Activated T-cell treated with anti-CD3 and anti-CD28 coated beads for 48 hours (primary cell): ENCODE results near the gene CNN2.

Source experiments
- DNase-seq: peaks from one replicate; pipeline ENCODE4 v3.0.0-alpha.2; 2020; ENCODE audit warnings: low read depth

Gene CNN2

DNA sequence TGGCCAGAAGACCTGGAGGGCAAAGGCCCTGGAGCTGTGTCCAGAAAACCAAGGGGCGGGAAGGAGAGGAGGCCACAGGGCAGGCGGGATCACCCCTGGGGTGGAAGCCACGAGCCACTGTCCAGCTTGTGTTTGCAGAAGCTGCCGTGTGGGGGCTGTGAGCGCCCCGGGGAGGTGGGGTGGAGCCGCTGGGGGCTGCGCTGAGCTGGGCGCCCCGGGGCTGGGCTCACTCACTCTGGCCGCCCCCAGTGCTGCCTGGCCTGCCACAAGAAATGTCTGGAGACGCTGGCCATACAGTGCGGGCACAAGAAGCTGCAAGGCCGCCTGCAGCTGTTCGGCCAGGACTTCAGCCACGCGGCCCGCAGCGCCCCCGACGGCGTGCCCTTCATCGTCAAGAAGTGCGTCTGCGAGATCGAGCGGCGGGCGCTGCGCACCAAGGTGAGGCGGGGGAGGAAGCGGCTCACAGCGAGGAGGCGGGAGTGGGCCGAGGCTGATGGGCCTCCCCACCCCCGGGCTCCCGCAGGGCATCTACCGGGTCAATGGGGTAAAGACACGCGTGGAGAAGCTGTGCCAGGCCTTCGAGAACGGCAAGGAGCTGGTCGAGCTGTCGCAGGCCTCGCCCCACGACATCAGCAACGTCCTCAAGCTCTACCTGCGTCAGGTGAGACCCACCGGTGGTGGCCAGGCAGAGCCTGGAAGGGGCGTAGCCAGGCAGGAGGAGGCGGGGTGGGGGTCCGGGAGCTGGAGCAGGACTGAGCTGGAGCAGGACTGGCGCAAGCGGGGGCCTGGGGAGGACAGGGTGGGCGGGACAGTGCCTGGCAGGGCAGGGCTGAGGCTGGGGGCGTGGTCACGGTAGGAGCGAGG, 55.1 kb downstream of the CNN2 start:
- no peak for DNase-seq

DNA sequence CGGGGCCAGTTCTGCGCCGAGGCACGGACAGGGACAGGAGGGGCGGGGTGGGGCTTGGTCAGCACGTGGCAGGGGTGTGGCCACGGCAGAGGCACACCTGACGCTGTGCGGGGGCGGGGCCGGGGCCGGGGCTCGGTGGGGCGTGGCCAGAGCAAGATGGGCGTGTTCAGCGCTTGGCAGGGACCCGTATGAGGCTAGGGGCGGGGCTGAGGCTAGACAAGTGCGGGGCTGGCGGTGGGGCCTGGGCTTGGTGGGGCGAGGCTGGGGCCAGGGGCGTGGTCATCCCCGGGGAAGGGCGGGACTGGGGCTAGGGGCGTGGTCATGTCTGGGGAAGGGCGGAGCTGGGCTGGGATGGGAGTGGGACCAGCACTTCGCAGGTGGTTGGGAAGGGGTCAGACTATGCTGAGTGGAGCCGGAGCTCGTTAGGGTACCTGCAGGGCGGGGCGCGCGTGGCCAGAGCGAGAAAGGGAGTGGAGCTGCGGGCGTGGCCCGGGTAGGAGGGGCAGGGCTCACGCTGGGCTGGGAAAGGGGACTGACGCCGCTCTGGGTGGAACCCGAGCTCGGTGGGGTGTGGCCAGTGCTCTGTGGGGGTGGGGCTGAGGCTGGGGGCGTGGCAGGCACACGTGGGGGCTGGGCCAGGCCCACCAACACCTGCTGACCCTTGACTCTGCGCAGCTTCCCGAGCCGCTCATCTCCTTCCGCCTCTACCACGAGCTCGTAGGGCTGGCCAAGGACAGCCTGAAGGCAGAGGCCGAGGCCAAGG, 55.9 kb downstream of the CNN2 start:
- peak; percentile 84 for DNase-seq

DNA sequence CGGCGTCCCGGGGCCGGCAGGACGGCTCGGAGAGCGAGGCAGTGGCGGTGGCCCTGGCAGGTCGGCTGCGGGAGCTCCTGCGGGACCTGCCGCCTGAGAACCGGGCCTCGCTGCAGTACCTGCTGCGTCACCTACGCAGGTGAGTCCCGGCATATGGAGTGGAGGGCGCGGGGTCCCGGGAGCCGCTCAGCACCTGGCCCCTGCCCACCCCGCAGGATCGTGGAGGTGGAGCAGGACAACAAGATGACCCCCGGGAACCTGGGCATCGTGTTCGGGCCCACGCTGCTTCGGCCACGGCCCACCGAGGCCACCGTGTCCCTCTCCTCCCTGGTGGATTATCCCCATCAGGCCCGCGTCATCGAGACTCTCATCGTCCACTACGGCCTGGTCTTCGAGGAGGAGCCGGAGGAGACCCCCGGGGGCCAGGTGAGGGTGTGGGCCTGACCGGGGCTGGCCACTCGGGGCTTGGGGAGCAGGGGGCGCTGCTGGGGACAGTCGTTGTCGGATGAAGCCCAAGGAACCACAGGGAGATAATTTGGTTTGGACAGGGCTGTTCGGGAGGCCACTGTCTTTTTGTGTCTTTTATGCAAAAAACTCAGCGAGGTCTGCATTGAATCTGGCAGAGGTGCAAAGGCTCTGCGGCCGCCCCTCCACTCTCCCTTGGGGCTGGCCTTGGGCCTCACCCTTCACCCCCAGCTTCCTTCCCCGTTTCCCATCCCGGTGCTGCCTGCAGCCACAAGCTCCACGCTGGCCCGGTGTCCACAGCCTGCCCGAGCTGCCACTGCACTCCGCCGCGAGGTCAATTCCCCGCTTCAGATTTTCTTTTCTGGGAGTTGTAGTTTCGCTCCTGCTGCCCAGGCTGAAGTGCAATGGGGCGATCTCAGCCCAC, 56.8 kb downstream of the CNN2 start:
- no peak for DNase-seq

DNA sequence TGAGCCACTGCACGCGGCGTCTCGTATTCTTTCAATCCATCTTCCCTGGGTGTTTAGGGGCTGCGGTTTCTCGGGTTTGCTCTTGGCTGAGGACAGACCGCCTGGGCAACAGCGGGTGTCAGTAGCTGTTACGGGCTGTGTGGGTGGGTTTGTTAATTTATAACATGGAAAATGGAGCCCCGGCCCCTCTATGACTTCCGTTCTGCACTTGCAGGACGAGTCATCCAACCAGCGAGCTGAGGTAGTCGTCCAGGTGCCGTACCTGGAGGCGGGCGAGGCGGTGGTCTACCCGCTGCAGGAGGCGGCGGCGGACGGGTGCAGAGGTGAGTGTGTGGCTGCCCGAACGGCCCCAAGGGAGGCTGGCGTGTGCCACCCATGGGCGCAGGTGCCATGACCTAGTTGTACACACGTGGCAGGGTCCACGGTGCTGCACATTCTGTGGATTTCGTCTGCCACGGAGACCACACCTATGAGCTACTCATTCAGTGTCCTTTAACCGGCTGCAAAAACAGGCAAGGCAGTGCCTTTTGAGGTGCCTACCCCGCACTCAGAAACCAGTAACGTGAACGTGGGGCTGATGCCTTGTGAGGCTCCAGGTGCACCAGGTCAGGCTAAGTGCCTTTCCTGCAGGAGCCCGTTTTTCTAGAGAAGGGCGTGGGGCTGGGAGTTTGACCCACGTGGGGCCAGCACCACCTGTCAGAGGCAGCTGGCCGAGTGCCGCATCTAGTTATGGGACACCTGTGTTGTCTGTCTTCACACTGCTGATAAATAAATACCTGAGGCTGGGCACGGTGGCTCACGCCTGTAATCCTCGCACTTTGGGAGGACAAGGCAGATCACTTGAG, 57.8 kb downstream of the CNN2 start:
- no peak for DNase-seq

DNA sequence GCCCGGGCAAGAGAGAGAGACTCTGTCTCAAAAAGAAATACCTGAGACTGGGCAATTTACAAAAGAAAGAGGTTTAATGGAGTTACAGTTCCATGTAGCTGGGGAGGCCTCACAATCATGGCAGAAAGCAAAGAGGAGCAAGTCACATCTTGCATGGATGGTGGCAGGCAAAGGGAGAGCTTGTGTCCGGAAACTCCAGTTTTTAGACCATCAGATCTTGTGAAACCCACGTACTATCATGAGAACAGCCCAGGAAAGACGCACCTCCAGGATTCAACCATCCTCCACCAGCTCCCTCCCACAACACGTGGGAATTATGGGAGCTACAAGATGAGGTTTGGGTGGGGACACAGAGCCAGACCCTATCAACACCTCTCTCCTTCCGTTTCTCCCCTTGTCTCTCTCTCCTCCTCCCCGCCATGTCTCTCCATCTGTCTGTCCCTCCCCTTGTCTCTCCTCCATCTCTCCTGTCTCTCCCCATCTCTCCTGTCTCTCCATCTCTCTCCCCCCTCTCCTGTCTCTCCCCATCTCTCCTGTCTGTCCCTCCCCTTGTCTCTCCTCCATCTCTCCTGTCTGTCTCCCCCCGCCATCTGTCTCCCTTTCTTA, 58.7 kb downstream of the CNN2 start:
- no peak for DNase-seq

DNA sequence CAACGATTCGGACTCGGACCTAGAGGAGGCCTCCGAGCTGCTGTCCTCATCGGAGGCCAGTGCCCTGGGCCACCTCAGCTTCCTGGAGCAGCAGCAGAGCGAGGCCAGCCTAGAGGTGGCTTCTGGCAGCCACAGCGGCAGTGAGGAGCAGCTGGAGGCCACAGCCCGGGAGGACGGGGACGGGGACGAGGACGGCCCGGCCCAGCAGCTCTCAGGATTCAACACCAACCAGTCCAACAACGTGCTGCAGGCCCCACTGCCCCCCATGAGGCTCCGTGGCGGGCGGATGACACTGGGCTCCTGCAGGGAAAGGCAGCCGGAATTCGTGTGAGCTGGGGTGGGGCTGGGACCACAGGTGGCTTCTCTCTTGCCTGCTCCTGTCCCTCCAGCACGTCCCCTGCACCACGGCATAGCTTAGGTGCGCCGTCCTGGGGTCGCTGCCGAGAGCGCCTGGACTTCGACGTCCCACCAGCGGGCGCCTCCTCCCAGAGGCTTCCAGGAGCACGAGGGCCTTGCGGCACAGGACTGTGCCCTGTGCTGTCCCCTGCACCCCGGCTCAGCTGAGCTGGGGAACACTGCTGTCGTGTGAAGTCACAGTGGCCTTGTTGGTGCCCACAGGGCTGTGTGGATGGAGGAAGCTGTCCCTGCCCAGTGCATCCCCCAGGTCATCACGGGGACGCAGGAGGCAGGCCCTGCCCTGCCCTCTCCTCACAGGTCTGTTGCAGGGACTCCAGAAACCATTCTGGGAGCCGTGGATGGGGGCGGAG, 59.5 kb downstream of the CNN2 start:
- DNase-seq: no peak

DNA sequence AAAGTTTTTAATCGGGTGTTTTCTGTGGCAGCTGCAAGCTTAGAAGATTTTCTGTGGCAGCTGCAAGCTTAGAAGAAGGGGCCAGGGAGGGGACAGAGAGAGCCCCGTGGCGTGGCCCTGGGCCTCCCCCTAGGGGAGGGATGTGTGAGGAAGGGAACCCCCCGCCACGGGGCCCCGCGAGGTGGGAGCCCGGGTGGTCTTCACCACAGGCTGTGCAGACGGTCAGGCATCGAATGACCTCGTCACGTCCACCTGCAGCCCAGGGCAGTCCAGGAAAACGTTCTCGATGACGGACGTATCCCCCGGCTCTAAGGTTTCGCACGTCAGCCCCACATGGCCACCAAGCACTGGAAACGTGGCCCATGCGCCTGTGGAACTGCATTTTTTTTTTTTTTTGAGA, 60.2 kb downstream of the CNN2 start:
- no peak for DNase-seq

DNA sequence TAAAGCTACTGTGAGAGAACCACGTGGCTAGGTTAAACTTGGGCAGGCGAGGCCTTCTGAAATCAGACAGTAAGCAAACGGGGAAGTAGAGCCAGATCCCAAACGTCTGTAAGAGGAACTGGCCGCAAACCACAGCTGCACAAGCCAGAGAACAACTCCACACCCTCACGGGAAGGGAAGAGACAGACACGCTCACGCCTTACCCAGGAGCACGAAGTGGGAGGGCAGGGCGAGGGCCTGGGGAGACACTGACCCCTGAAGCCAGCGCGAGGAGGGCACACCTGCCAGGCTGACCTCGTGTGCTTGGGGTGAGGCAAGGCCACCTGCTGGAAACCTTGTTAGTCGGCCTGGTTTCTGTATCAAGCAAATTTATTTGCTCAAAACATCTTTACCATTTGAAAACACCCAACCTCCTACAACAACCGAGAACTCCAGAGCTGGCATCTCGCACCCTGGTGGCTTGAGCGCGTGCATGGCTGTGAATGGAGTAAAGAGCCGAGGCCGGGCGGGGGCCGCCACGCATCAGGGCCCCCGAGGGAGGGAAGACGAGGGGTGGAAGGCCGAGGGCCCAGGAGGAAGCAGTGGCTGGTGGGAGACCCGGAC, 61.5 kb downstream of the CNN2 start:
- DNase-seq: no peak

DNA sequence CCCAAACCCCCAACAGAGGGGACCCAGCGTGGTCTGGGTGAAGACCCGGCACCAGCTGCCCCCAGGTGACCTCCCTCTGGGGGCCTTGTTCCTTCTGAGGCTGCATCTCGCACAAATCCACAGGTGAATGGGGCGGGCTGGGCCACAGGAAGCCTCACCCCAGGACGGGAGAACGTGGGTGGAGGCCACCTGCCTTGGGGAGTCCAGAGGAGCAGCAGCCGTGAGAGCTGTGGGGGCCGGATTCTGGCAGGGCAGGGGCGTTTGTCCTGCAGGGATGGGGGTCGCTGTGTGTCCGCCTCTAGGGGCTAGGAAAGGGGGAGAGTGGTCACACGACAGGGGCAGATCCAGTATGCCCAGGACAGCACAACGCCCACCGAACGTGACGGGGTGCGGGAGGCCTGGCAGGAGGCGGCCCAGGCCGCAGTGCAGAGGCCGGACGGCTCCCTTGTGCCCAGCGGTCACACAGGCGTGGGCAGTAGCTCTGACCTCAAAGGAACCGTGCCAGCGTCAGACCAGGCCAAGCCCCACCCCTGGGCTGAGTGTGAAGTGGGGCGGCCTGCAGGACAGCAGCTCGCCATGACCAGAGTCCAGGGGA, 62.1 kb downstream of the CNN2 start:
- no peak for DNase-seq
